Neural cell (in vitro differentiated cells): Measurements from ENCODE around the gene COPS9. TPM values are rescaled to one million over a fixed set of nuclear protein-coding genes. Genes with fewer than 3 reads are reported as not detected.

Experiments
- H2AFZ ChIP-seq: fragments of 200-600, 300-800 bp; sonication (generic), shearing (Covaris generic); 2 replicates; pipeline ENCODE4 v1.6.0; 2014; ENCODE audit warnings: low read depth, mild to moderate bottlenecking, antibody characterized with exemption, low read length, moderate library complexity
- H3F3A ChIP-seq: fragments of 200-600 bp; shearing (Covaris generic); 2 replicates; pipeline ENCODE4 v1.6.1; 2016; ENCODE audit warnings: mild to moderate bottlenecking, moderate library complexity, mixed read lengths, antibody characterized with exemption, low read length; ENCODE audit not compliant: insufficient read depth, poor library complexity, severe bottlenecking
- H3K27ac ChIP-seq: fragments of 200-600, 300-800 bp; sonication (generic), shearing (Covaris generic); 2 replicates; pipeline ENCODE4 v1.5.1; 2014; ENCODE audit warnings: mild to moderate bottlenecking, low read length, moderate library complexity
- H3K27me3 ChIP-seq: fragments of 300-800, 200-600 bp; sonication (generic), shearing (Covaris generic); 2 replicates; pipeline ENCODE4 v1.6.0; 2014; ENCODE audit warnings: mild to moderate bottlenecking, low read depth, low read length, moderate library complexity; ENCODE audit not compliant: insufficient read depth
- H3K36me3 ChIP-seq: fragments of 300-800, 200-600 bp; sonication (generic), shearing (Covaris generic); 2 replicates; pipeline ENCODE4 v1.5.1; 2014; ENCODE audit warnings: mild to moderate bottlenecking, antibody characterized with exemption, low read length, moderate library complexity; ENCODE audit not compliant: insufficient read depth
- H3K4me2 ChIP-seq: fragments of 300-800, 200-600 bp; sonication (generic), shearing (Covaris generic); 2 replicates; pipeline ENCODE4 v1.6.0; 2014; ENCODE audit warnings: mild to moderate bottlenecking, low read length
- H3K4me3 ChIP-seq: fragments of 300-800, 200-600 bp; sonication (generic), shearing (Covaris generic); 2 replicates; pipeline ENCODE4 v1.5.1; 2014; ENCODE audit warnings: mild to moderate bottlenecking, low read length, moderate library complexity
- H3K79me2 ChIP-seq: fragments of 200-600 bp; shearing (Covaris generic); replicated peaks from 2 replicates; pipeline ENCODE4 v1.6.0; 2014; ENCODE audit warnings: mild to moderate bottlenecking, low read length, moderate library complexity; ENCODE audit not compliant: insufficient read depth
- H3K9ac ChIP-seq: fragments of 300-800, 200-600 bp; sonication (generic), shearing (Covaris generic); 2 replicates; pipeline ENCODE4 v1.6.1; 2016; ENCODE audit warnings: mild to moderate bottlenecking, low read length, mixed read lengths
- H3K9me2 ChIP-seq: fragments of 200-600 bp; shearing (Covaris generic); 2 replicates; pipeline ENCODE4 v1.6.1; 2016; ENCODE audit warnings: mild to moderate bottlenecking, low read length, mixed read lengths; ENCODE audit not compliant: insufficient read depth
- H3K9me3 ChIP-seq: fragments of 200-600, 300-800 bp; sonication (generic), shearing (Covaris generic); 2 replicates; pipeline ENCODE4 v1.6.1; 2016; ENCODE audit warnings: mild to moderate bottlenecking, mixed run types, low read length, moderate library complexity, mixed read lengths
- H4K20me1 ChIP-seq: fragments of 200-600 bp; shearing (Covaris generic); 2 replicates; pipeline ENCODE4 v1.6.1; 2016; ENCODE audit warnings: mild to moderate bottlenecking, mixed run types; ENCODE audit not compliant: insufficient read depth
- CTCF ChIP-seq: fragments of 450-650 bp; IDR thresholded peaks from 2 replicates; pipeline ENCODE4 v1.5.1; 2014; ENCODE audit warnings: antibody characterized with exemption, mild to moderate bottlenecking, moderate library complexity; ENCODE audit not compliant: poor library complexity, severe bottlenecking
- EP300 ChIP-seq: fragments of 450-650 bp; conservative IDR thresholded peaks from 2 replicates; pipeline ENCODE4 v1.6.1; 2014; ENCODE audit warnings: antibody characterized with exemption, mild to moderate bottlenecking, moderate library complexity; ENCODE audit not compliant: poor library complexity, severe bottlenecking
- EZH2 ChIP-seq: fragments of 200-600, 300-800 bp; shearing (Covaris generic), sonication (generic); IDR thresholded peaks from 2 replicates; pipeline ENCODE4 v1.6.1; 2014; ENCODE audit warnings: antibody characterized with exemption, low read length, borderline replicate concordance, mild to moderate bottlenecking; ENCODE audit not compliant: insufficient read depth, poor library complexity, severe bottlenecking
- MXI1 ChIP-seq: fragments of 450-650 bp; conservative IDR thresholded peaks from 2 replicates; pipeline ENCODE4 v1.6.1; 2014; ENCODE audit warnings: antibody characterized with exemption, mild to moderate bottlenecking; ENCODE audit not compliant: poor library complexity, severe bottlenecking
- POLR2AphosphoS5 ChIP-seq: IDR thresholded peaks from 2 replicates; pipeline ENCODE4 v1.6.1; 2012
- RAD21 ChIP-seq: fragments of 450-650 bp; conservative IDR thresholded peaks from 2 replicates; pipeline ENCODE4 v1.6.1; 2014; ENCODE audit warnings: antibody characterized with exemption, mild to moderate bottlenecking, moderate library complexity
- REST ChIP-seq: IDR thresholded peaks from 2 replicates; pipeline ENCODE4 v1.6.1; 2012; ENCODE audit warnings: borderline replicate concordance
- SMC3 ChIP-seq: fragments of 450-650 bp; conservative IDR thresholded peaks from 2 replicates; pipeline ENCODE4 v1.6.1; 2014; ENCODE audit warnings: antibody characterized with exemption, mild to moderate bottlenecking, moderate library complexity; ENCODE audit not compliant: poor library complexity
- TAF1 ChIP-seq: IDR thresholded peaks from 2 replicates; pipeline ENCODE4 v1.6.1; 2012; ENCODE audit warnings: low read depth
- polyA plus RNA-seq: library from polyadenylated mRNA; depleted of rRNA; stranded (reverse); fragments of >200 nt; gene quantifications from 2 replicates; pipeline ENCODE4 v1.2.3, GENCODE V29; 2014

The COPS9 gene
- polyA plus RNA-seq, 1 donor from 2014 or later, result 359 TPM

- H3K27ac ChIP-seq, result no peak overlapping the region
- no peak overlapping the region for H3K4me3 ChIP-seq
- H3K36me3 ChIP-seq, result no peaks in the 10 kb centered on the region
- TF ChIP-seq SMC3, result no peak
- no peak for TF ChIP-seq POLR2AphosphoS5
- TF ChIP-seq CTCF, result no peak
- no peak for TF ChIP-seq REST
- TF ChIP-seq TAF1, result no peak
- no peak for TF ChIP-seq RAD21
- TF ChIP-seq EZH2, result no peak
- no peak for TF ChIP-seq EP300
- TF ChIP-seq MXI1, result no peak
- H3K4me2 ChIP-seq, result no peak overlapping the region
- no peaks in the 10 kb centered on the region for H4K20me1 ChIP-seq
- peaks cover 4% of the 10 kb centered on the region for H3K9me3 ChIP-seq
- no peak overlapping the region for H3K9ac ChIP-seq
- no peaks in the 10 kb centered on the region for H3K27me3 ChIP-seq
- H3K79me2 ChIP-seq, result no peaks in the 10 kb centered on the region
- no peak overlapping the region for H2AFZ ChIP-seq
- H3K9me2 ChIP-seq, result no peaks in the 10 kb centered on the region
- H3F3A ChIP-seq, result no peaks in the 10 kb centered on the region
Observed at GRCh38 chr2:240168546-240169361, 32.6 kb upstream of the COPS9 start.

GRCh38 chr2:240168041-240168440 lies 31.9 kb upstream of the COPS9 start:
- no peaks in the 10 kb centered on the region for H3K36me3 ChIP-seq
- H3K27ac ChIP-seq, result no peak overlapping the region
- H3F3A ChIP-seq, result no peaks in the 10 kb centered on the region
- H3K79me2 ChIP-seq, result no peaks in the 10 kb centered on the region
- H3K4me2 ChIP-seq, result no peak overlapping the region
- no peaks in the 10 kb centered on the region for H3K27me3 ChIP-seq
- H2AFZ ChIP-seq, result no peak overlapping the region
- no peak for TF ChIP-seq TAF1
- TF ChIP-seq MXI1, result no peak
- TF ChIP-seq EP300, result no peak
- TF ChIP-seq CTCF, result no peak
- TF ChIP-seq EZH2, result no peak
- no peak overlapping the region for H3K9ac ChIP-seq
- H3K9me3 ChIP-seq, result peaks cover 4% of the 10 kb centered on the region
- H3K4me3 ChIP-seq, result no peak overlapping the region
- H3K9me2 ChIP-seq, result no peaks in the 10 kb centered on the region
- no peaks in the 10 kb centered on the region for H4K20me1 ChIP-seq
